Hepatocyte (in vitro differentiated cells): ENCODE data around the gene TNS3.

ENCODE experiments used
- EZH2 ChIP-seq: fragments of 200-600 bp; sonication (generic); IDR thresholded peaks from 2 replicates; pipeline ENCODE4 v1.6.1; 2016; ENCODE audit warnings: antibody characterized with exemption, mild to moderate bottlenecking, borderline replicate concordance
- EZH2phosphoT487 ChIP-seq: fragments of 200-600 bp; sonication (generic); IDR thresholded peaks from one replicate; pipeline ENCODE4 v1.6.1; 2018; ENCODE audit warnings: antibody characterized with exemption, mild to moderate bottlenecking, low read depth, moderate library complexity; ENCODE audit not compliant: unreplicated experiment, severe bottlenecking
- TF ChIP-seq, protein P1 (sequence below): fragments of 200-600 bp; sonication (generic); IDR thresholded peaks from 2 replicates; pipeline ENCODE4 v1.5.1; 2016; ENCODE audit warnings: antibody characterized with exemption, mild to moderate bottlenecking; ENCODE audit not compliant: poor library complexity

DNA sequence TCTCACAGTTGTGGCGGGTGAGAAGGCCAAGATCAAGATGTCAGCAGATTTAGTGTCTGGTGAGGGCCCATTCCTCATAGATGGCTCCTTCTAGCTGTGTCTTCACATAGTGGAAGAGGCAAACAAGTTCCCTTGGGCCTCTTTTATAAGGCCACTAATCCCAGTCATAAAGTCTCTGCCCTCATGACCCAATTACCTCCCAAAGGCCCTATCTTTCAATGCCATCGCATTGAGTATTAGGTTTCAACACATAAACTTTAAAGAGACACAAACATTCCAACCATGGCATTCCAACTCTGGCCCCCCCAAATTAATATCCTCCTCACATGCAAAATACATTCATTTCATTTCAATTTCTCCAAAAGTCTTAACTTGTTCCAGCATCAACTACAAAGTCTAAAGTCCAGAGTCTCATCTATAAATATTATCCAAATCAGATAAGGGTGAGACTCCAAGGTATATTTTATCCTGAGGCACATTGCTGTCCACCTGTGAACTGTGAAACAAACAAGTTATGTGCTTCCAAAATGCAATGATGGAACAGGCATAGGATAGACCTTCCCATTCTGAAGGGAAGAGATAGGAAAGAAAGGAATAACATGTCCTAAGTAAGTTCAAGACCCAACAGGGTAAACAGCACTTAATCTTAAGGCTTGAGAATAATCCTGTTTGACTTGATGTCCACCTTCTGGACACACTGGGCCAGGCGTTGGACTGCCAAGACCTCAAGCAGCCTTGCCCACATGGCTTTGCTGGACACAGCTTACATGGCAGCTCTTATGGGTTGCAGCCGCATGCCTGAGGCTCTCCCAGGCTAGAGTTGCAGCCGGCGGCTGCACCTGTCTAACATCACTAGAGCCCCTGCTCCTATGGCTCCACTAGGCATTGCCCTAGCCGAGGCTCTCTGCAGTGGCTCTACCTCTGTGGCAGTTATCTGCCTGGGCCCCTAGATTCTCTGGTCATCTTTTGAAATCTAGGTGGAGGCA is 312.8 kb downstream of the TNS3 start:
- TF ChIP-seq, protein P1, sequence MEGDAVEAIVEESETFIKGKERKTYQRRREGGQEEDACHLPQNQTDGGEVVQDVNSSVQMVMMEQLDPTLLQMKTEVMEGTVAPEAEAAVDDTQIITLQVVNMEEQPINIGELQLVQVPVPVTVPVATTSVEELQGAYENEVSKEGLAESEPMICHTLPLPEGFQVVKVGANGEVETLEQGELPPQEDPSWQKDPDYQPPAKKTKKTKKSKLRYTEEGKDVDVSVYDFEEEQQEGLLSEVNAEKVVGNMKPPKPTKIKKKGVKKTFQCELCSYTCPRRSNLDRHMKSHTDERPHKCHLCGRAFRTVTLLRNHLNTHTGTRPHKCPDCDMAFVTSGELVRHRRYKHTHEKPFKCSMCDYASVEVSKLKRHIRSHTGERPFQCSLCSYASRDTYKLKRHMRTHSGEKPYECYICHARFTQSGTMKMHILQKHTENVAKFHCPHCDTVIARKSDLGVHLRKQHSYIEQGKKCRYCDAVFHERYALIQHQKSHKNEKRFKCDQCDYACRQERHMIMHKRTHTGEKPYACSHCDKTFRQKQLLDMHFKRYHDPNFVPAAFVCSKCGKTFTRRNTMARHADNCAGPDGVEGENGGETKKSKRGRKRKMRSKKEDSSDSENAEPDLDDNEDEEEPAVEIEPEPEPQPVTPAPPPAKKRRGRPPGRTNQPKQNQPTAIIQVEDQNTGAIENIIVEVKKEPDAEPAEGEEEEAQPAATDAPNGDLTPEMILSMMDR: no peak
- no peak for TF ChIP-seq EZH2phosphoT487
- no peak for TF ChIP-seq EZH2
